Bronchial epithelial cell (primary cell): ENCODE results near the gene NUMA1. TPM values are rescaled to one million over a fixed set of nuclear protein-coding genes. Genes with fewer than 3 reads are reported as not detected.

Source experiments
- DNase-seq: peaks from one replicate; pipeline ENCODE4 v3.0.0-alpha.2; 2010; ENCODE audit warnings: low read depth
- FAIRE-seq: peaks from 2 replicates; lab custom pipeline; 2011; peaks lifted over from hg19 to GRCh38; lab: Jason Lieb, UNC
- H3K27me3 ChIP-seq: 2 replicates; pipeline ENCODE4 v1.5.1; 2011; ENCODE audit warnings: low read length; ENCODE audit not compliant: control insufficient read depth, insufficient read depth
- H3K36me3 ChIP-seq: 2 replicates; pipeline ENCODE4 v1.5.1; 2011; ENCODE audit warnings: low read length; ENCODE audit not compliant: control insufficient read depth, insufficient read depth
- H3K4me3 ChIP-seq: 2 replicates; pipeline ENCODE4 v1.5.1; 2011; ENCODE audit warnings: mild to moderate bottlenecking, low read depth, low read length, control low read depth
- CTCF ChIP-seq: IDR thresholded peaks from 2 replicates; pipeline ENCODE4 v1.5.1; 2011; ENCODE audit warnings: mild to moderate bottlenecking, moderate library complexity, low read length, control low read depth, inconsistent platforms; ENCODE audit not compliant: insufficient read depth, severe bottlenecking
- total RNA-seq: library from RNA; depleted of rRNA; stranded (reverse); fragments of >200 nt; gene quantifications from 2 replicates; pipeline ENCODE4 v1.2.1, GENCODE V29; 2014

The NUMA1 gene
- total RNA-seq, 1 donor from 2014 or later = 52.7 TPM

DNA sequence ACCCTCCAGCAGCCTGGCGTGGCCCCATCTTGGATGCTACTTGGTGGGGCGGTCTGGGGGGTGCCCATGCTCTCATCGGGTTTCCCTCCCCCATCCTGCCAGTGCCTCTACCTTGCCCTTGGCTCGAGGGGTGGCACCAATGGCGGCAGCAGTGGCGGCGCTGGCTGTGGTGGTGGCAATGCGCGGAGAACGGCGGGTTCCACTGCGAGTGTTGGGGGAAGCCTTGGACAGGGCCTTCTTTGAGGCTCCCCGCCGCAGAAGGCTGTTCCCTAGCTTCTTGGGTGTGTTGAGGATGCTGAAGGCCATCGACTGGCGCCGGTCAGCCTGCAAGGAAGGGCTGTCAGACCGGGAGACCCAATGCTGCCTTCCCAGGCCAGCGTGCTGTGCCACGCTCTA is 76.6 kb downstream of the NUMA1 start:
- Histone ChIP-seq H3K36me3 (peaks cover 45% of the 10 kb centered on the region), H3K4me3 (no peak overlapping the region), H3K27me3 (no peaks in the 10 kb centered on the region)
- FAIRE-seq = no peak
- TF ChIP-seq CTCF = no peak
- no peak for DNase-seq

DNA sequence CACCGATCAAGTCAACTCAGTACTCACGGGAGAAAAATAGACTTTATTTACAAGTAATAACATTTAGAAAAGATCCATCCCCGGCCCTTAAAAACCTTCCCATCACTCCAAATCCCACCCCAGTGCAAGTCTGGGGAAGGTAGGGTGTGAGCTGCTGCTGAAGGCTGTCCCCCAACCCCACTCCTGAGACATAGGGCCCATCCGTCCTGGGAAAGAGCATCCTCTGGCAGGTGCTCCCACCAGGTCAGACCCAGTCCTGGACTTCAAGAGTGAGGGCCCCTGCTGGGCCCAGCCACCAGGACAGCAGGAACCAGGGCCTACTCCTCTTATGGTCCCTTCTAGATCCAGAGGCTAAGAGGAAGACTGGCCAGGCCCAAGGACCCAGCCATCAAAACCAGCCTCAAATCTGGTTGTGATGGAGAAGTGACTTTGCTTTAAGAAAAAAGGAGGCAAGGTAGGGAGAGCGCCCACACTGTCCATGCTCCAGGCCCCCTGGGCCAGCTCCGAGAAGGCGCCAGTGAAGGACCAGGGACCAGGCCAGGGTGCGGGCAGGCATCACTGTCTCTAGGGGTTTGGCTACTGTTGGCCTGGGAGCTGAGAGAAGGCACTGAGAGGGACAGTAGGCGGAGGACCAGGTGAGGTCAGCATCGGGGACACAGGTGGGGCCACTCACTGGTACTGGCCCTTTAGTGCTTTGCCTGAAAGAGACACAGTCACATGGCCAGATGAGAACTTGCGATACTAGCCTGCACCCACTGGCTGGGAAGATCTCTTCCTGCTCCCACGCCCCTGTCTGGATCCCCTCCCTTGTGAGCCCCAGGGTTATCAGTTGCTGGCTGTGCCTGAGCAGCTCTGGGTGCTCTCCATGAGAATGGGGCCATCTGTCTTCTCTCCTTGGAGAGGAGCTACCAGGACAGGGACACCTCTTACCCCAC is 77.2 kb downstream of the NUMA1 start:
- TF ChIP-seq CTCF = no peak

GRCh38 chr11:72001834-72002591 is 78.3 kb downstream of the NUMA1 start:
- H3K27me3 ChIP-seq = no peaks in the 10 kb centered on the region
- H3K4me3 ChIP-seq = no peak overlapping the region
- no peak for FAIRE-seq
- no peak for DNase-seq
- H3K36me3 ChIP-seq = peaks cover 33% of the 10 kb centered on the region
- TF ChIP-seq CTCF = no peak

More for the DNA sequence above, 77.2 kb downstream of the NUMA1 start:
- FAIRE-seq (no peak), DNase-seq (no peak)
- no peak overlapping the region for H3K4me3 ChIP-seq
- H3K36me3 ChIP-seq = peaks cover 40% of the 10 kb centered on the region
- no peaks in the 10 kb centered on the region for H3K27me3 ChIP-seq

DNA sequence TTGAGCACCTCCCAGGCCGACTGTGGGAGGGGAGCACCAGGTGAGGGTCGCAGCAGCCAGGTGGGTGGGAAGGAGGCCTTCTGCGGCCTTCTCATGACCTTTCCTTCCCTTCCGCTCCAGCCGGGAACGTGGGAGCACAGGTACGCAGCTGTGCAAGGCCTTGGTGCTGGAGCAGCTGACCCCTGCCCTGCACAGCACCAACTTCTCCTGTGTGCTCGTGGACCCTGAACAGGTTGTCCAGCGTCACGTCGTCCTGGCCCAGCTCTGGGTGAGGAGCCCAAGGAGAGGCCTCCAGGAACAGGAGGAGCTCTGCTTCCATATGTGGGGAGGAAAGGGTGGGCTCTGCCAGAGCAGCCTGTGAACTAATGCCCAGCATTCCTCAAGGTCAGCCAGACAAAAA is 79.1 kb downstream of the NUMA1 start:
- FAIRE-seq (no peak), DNase-seq (no peak)
- no peak overlapping the region for H3K4me3 ChIP-seq
- H3K36me3 ChIP-seq = peaks cover 26% of the 10 kb centered on the region
- H3K27me3 ChIP-seq = no peaks in the 10 kb centered on the region
- no peak for TF ChIP-seq CTCF

DNA sequence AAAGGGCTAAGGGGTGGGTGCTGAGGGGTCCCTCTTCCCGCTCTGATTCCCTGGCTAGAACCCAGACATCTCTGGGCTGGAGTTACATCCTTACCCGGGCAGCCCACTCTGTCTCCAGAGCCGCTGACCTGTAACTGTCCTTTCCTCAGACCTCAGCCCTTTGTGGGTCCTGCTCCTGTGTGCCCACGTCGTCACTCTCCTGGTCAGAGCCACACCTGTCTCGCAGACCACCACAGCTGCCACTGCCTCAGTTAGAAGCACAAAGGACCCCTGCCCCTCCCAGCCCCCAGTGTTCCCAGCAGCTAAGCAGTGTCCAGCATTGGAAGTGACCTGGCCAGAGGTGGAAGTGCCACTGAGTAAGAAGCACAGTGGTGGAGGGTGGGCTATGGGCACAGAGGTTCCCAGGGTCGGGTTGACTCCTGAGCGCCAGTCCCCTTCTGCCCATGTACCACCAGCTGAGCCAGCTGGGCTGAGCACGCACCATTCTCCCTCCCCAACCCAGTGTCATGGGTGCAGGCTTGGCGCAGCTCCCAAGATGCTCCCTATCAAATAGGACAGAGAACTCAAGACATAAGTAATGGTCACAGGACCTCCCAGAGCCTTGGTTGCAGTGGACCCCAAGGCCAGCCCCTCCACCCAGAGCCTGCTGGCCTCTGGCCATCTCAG is 80.0 kb downstream of the NUMA1 start:
- DNase-seq (no peak), FAIRE-seq (no peak)
- Histone ChIP-seq H3K27me3 (no peaks in the 10 kb centered on the region), H3K4me3 (no peak overlapping the region), H3K36me3 (peaks cover 18% of the 10 kb centered on the region)
- no peak for TF ChIP-seq CTCF
